Measurements from ENCODE around the gene DLG2.
"Not testable (repeated sequence)": the region's sequence is repeated elsewhere in the genome, so short reads cannot be mapped to it uniquely, and the experiment has no call there.

The DLG2 gene

GRCh38 chr11:84788220-84788619 is 838.9 kb downstream of the DLG2 start:
- no peak for DNase-seq (ENCODE audit: low read depth, low spot score)

DNA sequence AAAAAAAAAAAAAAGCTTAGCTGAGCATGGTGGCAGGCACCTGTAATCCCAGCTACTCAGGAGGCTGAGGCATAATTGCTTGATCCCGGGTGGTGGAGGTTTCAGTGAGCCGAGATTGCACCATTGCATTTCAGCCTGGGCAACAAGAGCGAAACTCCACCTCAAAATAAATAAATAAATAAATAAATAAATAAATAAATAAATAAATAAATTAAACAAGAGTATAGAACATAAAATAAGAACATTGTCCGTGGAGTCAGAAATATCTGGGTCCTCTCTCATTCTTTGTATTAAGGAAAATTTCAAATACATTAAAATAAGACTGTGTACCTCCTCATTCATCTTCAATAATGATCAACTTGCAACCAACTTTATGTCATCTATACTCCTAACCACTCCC is 843.0 kb downstream of the DLG2 start:
- DNase-seq (ENCODE audit: low read depth, low spot score), result not testable (repeated sequence)

DNA sequence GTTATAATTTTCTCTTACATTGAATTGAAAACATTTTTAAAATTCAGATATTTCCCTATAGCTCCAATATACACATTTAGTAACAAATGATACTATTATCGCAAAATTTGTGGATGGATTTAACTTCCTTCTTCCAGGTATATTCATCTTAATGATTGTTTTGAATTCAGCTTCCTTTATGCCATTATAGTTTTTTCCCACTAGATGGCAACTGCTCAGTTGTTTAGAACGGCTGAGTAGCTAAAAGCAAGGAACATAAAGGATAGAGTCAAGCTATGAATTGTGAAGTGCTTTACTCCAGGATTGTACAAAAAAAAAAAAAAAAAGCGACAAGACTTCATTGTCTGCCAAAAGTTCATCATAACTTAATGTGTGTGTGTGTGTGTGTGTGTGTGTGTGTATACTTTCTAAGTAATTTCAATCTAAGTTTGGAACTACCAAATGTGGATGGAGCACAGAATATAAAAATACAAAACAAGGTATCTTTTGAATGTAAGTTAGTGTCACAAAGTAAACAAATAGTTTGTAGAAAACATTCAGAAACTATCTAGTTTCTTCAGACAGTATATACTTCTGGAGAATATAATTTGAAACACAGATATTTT is 846.4 kb downstream of the DLG2 start:
- no peak for DNase-seq (ENCODE audit: low read depth, low spot score)

- no peak for DNase-seq (ENCODE audit: low read depth, low spot score)
These were observed 851.6 kb downstream of the DLG2 start for GRCh38 chr11:84775503-84775902.

GRCh38 chr11:84763931-84764330 is 863.2 kb downstream of the DLG2 start:
- DNase-seq (ENCODE audit: low read depth, low spot score), result no peak

DNA sequence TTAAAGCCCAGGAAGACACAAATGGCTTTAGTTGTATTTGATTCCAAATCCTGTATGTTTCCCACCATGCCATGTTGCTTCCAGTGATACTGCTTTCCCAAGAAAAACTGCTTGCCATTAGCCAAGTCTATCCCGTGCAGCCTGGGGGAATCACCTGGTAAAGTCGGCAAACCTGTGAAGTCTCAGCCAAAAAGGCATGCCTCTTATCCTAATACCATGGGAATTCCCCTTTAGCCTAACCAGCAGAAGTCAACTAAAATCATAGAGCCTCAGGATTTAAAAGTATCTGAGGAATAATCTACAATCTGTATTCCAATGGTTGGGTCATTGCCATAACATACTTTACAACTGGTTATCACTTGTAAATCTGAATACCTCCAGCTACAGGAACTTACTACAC is 869.4 kb downstream of the DLG2 start:
- no peak for DNase-seq (ENCODE audit: low read depth, low spot score)

- DNase-seq (ENCODE audit: low read depth, low spot score), result no peak
These were observed 875.8 kb downstream of the DLG2 start for GRCh38 chr11:84751371-84751770.

DNA sequence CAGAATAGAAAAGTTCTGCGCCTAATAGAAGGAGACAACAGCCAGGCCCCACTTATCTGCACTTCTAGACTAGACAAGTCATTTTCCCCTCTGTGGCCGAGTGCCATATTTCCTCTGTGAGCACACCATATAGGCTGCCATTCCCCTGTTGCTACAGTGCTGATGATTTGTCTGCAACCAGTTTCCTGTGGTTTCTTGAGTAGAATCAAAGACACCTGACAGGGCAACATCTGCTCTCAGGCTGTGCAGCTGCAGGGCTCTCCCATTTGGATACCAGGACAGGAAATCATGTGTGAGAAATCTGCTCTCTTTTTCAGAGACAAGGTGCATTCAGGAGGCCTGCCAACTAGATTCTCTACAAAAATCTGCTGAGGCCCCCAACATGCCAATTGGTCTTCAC is 879.3 kb downstream of the DLG2 start:
- DNase-seq (ENCODE audit: low read depth, low spot score), result no peak

DNA sequence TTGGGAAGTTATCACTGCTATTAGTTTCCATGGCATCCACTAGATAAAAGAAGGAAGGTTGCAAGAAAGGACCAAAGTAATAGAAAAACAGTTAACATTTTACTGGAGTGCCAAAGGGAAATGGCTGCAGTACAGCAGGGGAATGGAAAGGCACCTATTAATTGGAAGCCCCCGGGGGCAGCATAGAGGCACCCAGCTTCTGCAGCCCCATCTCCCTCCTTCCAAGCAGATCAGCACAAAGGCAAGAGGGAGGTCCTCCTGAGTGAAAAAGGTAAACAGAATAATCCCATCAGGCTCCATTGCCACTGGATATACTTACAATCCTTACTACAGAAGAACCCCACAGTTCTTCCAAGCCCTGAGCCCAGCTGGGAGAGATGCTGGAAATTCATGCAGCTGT is 887.1 kb downstream of the DLG2 start:
- DNase-seq (ENCODE audit: low read depth, low spot score), result no peak

DNA sequence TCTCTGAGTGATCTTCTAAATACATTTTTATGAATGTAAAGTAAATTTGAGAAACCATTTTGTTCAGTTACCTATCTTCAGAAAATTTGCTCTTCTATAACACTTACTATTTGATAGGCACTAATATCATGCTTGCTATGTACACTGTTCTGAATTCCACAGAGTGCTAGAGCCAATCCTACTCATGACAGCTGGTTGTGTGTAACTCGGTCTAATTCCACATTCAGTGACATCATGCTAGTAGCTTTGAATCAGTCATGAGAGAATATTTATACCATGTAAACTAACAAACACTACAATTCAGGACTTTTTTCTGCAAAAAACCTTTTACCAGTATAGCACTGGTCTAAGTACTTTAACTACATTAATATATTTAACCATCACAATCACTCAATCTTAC is 902.9 kb downstream of the DLG2 start:
- no peak for DNase-seq (ENCODE audit: low read depth, low spot score)

DNA sequence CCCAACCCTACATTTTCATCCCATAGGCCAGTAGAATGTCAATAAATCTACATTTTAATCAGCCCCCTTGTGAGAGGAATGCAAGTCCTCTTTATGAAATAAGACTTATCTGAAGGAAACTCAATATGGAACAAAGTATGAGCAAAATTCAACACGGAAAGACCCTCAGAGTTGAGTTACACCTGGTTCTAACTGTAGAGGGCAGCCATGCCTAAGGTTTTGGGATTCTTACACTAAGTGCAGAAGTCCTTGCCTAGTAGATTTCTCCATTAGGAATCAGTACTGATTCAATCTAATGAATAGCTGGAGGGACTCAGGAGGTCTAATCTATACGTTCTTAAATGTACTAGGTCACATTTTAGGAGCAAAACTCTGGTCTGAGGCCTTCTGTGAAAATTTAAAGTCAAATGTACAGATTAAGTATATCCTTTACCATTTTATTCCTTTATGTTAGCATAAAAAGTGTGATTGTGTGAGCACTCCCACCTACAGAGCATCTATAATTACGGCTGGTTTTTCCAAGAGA is 904.5 kb downstream of the DLG2 start:
- DNase-seq (ENCODE audit: low read depth, low spot score), result no peak

DNA sequence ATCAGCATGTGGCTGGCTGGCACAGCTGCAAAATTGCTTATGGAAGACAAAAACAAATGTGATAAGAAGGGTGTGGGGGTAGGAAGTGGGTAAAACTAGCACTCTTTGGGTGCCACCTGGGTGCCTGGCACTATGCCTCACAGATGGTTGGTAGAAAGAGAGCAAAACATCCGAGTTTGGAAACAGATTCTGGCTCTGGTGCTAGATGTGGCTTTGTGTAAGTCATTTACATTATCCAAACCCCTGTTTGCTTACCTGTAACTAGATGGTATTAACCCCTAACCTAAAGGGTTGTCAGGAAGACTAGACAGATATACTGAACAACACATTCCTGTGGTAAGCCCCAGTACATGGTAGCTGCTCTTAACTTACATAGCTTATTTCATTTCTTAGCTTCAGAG is 905.6 kb downstream of the DLG2 start:
- DNase-seq (ENCODE audit: low read depth, low spot score), result no peak

- DNase-seq (ENCODE audit: low read depth, low spot score), result no peak
These were observed 906.3 kb downstream of the DLG2 start for GRCh38 chr11:84720706-84721402.

DNA sequence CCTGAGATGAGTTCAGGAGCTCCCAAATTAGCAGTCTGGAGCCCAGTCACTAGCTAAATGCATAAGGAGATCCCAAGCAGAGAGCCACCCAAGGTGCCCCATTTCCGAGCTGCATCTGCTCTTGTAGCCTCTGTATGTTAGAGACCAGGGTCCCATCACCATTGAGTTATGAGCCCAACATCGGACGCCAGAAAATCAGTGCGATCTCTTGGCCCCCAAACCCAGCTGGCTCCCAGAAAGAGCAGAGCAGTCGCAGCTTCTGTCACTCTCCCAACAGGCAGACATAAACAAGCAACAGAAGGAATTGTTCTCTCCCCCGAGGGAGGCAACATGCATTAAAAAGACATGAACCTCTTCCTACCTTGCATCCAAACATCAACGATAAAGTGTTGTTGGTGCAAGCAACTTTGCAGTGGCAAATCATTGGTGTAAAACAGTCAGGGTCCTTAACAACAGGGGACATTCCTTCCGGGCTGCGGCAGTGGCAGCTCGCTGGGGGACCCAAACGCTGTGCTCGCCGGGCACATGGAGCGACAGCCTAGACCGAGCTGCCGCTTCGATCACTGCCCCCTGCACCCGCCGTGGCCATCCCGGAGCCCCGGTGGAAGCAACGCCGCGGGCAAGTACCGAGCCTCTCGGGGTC is 907.1 kb downstream of the DLG2 start:
- no peak for DNase-seq (ENCODE audit: low read depth, low spot score)

DNA sequence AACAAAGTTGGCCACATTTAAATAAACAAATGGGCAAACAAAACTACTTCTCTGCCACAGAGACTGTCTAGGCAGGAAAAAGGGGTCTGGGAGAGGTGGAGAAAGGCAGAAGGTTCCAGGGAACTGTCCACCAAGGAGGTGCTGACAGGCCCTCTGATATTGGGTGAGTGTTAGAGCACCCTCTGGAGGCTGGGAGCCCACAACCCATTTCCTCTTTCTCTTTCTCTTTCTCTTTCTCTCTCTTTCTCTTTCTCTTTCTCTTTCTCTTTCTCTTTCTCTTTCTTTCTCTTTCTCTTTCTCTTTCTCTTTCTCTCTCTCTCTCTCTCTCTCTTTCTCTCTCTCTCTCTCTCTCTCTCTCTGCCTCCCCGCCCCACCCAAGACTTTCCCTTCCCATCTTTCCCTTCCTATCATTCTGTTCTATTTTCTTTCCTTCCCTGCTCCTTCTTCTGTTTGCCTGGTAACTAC is 912.8 kb downstream of the DLG2 start:
- no peak for DNase-seq (ENCODE audit: low read depth, low spot score)

- no peak for DNase-seq (ENCODE audit: low read depth, low spot score)
These were observed 935.3 kb downstream of the DLG2 start for GRCh38 chr11:84691830-84692229.

DNA sequence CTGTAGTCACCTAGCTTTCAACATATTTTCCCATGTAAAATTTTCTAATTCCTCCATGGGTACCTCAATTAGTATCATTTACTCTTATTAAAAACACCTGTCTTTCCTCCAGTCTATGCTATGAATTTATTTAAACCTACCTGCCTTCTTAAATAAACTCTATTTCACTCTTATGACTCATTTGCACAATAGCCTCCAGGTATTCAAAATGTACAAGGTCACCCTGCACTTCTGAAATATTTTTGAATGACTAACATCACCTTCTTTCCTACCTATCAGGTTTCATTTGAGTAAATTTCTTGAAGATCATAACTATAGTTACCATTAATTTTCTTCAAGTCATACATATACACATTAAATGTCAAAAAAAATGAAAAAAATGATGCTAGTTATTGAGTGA is 939.7 kb downstream of the DLG2 start:
- no peak for DNase-seq (ENCODE audit: low read depth, low spot score)

- no peak for DNase-seq (ENCODE audit: low read depth, low spot score)
These were observed 940.4 kb downstream of the DLG2 start for GRCh38 chr11:84686716-84687115.

GRCh38 chr11:84685976-84686375 is 941.2 kb downstream of the DLG2 start:
- no peak for DNase-seq (ENCODE audit: low read depth, low spot score)

GRCh38 chr11:84685149-84685548 is 942.0 kb downstream of the DLG2 start:
- DNase-seq (ENCODE audit: low read depth, low spot score), result no peak

- DNase-seq (ENCODE audit: low read depth, low spot score), result no peak
These were observed 945.7 kb downstream of the DLG2 start for GRCh38 chr11:84681456-84681855.

DNA sequence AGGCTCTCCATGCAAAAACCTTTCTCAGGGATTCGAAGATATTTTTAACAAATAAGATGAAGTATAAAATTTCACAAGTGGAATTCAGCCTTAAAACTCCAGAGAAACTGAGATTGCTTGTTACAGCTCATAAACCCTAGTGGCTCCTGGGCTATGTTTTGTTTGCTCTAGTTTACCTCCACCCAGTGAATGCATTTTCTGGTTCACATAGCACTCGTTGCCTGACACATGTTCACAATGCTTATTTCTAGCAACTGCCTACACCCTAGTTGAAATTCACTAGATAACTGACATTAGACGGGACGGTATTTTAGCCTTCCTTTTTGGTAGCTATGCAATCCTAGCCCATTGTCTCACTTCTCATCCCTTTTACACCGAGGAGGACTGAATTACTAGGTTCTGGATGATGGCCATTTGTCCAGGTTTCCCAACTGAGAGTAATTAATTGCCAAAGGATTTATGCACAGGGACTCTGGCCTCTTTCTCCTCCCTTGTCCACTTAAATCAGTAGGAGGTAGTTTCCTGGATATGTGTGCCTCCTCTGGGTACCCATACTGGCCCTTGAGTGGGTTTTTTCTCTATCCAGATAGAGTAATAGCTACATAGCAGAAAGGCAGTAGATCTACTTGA is 951.6 kb downstream of the DLG2 start:
- no peak for DNase-seq (ENCODE audit: low read depth, low spot score)

Measured in activated CD4-positive, CD25-positive, alpha-beta regulatory T cell treated with anti-CD3 and anti-CD28 coated beads, Interleukin-2, amount 50 U/mL, for 16 hours (primary cell).